WTC11 (cell line): Measurements from ENCODE around the gene FAM111B. TPM values are rescaled to one million over a fixed set of nuclear protein-coding genes. Genes with fewer than 3 reads are reported as not detected.

Source experiments
- ATAC-seq: fragments of 200-7000 bp; cut with Tn5 transposase; 2 replicates; pipeline ENCODE4 v1.10.0; 2021; ENCODE audit warnings: mild to moderate bottlenecking, moderate library complexity
- CTCF ChIA-PET: fragments of 300-600 bp; sonication (Branson Sonifier 250); formaldehyde crosslinking; loops from one replicate; lab custom pipeline; 2021; ENCODE audit warnings: antibody characterized with exemption; lab: Charles Lee
- POLR2A ChIA-PET: fragments of 350-600 bp; sonication (Branson Sonifier 250); formaldehyde crosslinking; loops from one replicate; lab custom pipeline; 2021; ENCODE audit warnings: antibody characterized with exemption; lab: Charles Lee
- DNase-seq: peaks from one replicate; pipeline ENCODE4 v3.0.0; 2021; ENCODE audit warnings: low spot score
- H3K27ac Mint-ChIP-seq: 2 replicates; pipeline ENCODE4 v1.8.0; 2021; ENCODE audit warnings: mixed read lengths
- H3K27me3 Mint-ChIP-seq: 2 replicates; pipeline ENCODE4 v1.8.0; 2021; ENCODE audit warnings: low read depth, mild to moderate bottlenecking, moderate library complexity, mixed read lengths
- H3K36me3 Mint-ChIP-seq: 2 replicates; pipeline ENCODE4 v1.8.0; 2021; ENCODE audit warnings: mixed read lengths
- H3K4me1 Mint-ChIP-seq: 2 replicates; pipeline ENCODE4 v1.8.0; 2022; ENCODE audit warnings: mixed read lengths
- H3K4me3 Mint-ChIP-seq: 2 replicates; pipeline ENCODE4 v1.8.0; 2021; ENCODE audit warnings: mild to moderate bottlenecking, moderate library complexity, mixed read lengths
- H3K9me3 Mint-ChIP-seq: 2 replicates; pipeline ENCODE4 v1.8.0; 2021; ENCODE audit warnings: mixed read lengths
- FOXJ3 ChIP-seq: sonication (generic); formaldehyde crosslinking; IDR thresholded peaks from 2 replicates; pipeline ENCODE4 v1.9.0; 2021; ENCODE audit warnings: missing genetic modification reagents, mild to moderate bottlenecking, borderline replicate concordance
- GRHL2 ChIP-seq: fragments of 250-450 bp; sonication (Bioruptor Pico); IDR thresholded peaks from 2 replicates; pipeline ENCODE4 v1.8.0; 2022; ENCODE audit warnings: mild to moderate bottlenecking, moderate library complexity; ENCODE audit not compliant: insufficient replicate concordance, severe bottlenecking
- GTF2I ChIP-seq: fragments of 250-450 bp; sonication (Bioruptor Pico); conservative IDR thresholded peaks from 2 replicates; pipeline ENCODE4 v1.4.0; 2021; ENCODE audit warnings: mild to moderate bottlenecking
- NR2C2 ChIP-seq: sonication (generic); formaldehyde crosslinking; IDR thresholded peaks from 2 replicates; pipeline ENCODE4 v1.8.0; 2022; ENCODE audit warnings: mild to moderate bottlenecking, missing genetic modification reagents
- SOX15 ChIP-seq: fragments of 250-450 bp; sonication (Bioruptor Pico); IDR thresholded peaks from 2 replicates; pipeline ENCODE4 v1.9.0; 2021; ENCODE audit warnings: mild to moderate bottlenecking
- ZNF219 ChIP-seq: sonication (generic); formaldehyde crosslinking; IDR thresholded peaks from 2 replicates; pipeline ENCODE4 v1.8.0; 2023; ENCODE audit warnings: missing genetic modification reagents, mild to moderate bottlenecking, borderline replicate concordance
- ZNF396 ChIP-seq: fragments of 250-450 bp; sonication (Bioruptor Pico); IDR thresholded peaks from 2 replicates; pipeline ENCODE4 v1.8.0; 2021; ENCODE audit warnings: mild to moderate bottlenecking, moderate library complexity, borderline replicate concordance
- ZNF416 ChIP-seq: fragments of 250-450 bp; sonication (Bioruptor Pico); IDR thresholded peaks from 2 replicates; pipeline ENCODE4 v1.9.0; 2021; ENCODE audit warnings: mild to moderate bottlenecking, inconsistent platforms
- ZNF671 ChIP-seq: fragments of 250-450 bp; sonication (Bioruptor Pico); IDR thresholded peaks from 2 replicates; pipeline ENCODE4 v1.8.0; 2021; ENCODE audit warnings: mild to moderate bottlenecking
- total RNA-seq: library from RNA; stranded (reverse); gene quantifications from 3 replicates; pipeline ENCODE4 v1.2.3, GENCODE V29; 2021
- TF ChIP-seq, protein P1 (sequence below): fragments of 250-450 bp; sonication (Bioruptor Pico); IDR thresholded peaks from 2 replicates; pipeline ENCODE4 v1.9.0; 2021; ENCODE audit warnings: mild to moderate bottlenecking
- TF ChIP-seq, protein P2 (sequence below): sonication (generic); formaldehyde crosslinking; IDR thresholded peaks from 2 replicates; pipeline ENCODE4 v1.8.0; 2022; ENCODE audit warnings: mild to moderate bottlenecking, missing genetic modification reagents
- TF ChIP-seq, protein P3 (sequence below): fragments of 250-450 bp; sonication (Bioruptor Pico); IDR thresholded peaks from 2 replicates; pipeline ENCODE4 v1.9.0; 2021; ENCODE audit warnings: mild to moderate bottlenecking
- TF ChIP-seq, protein P4 (sequence below): sonication (generic); formaldehyde crosslinking; IDR thresholded peaks from 2 replicates; pipeline ENCODE4 v1.8.1; 2023; ENCODE audit warnings: mild to moderate bottlenecking, missing genetic modification reagents, borderline replicate concordance
- TF ChIP-seq, protein P5 (sequence below): sonication (generic); formaldehyde crosslinking; IDR thresholded peaks from 2 replicates; pipeline ENCODE4 v1.8.1; 2022; ENCODE audit warnings: mild to moderate bottlenecking, moderate library complexity, missing genetic modification reagents
- TF ChIP-seq, protein P6 (sequence below): fragments of 250-450 bp; sonication (Bioruptor Pico); IDR thresholded peaks from 2 replicates; pipeline ENCODE4 v2.1.2; 2022; ENCODE audit warnings: mild to moderate bottlenecking, moderate library complexity
- TF ChIP-seq, protein P7 (sequence below): sonication (generic); formaldehyde crosslinking; conservative IDR thresholded peaks from 2 replicates; pipeline ENCODE4 v1.8.1; 2023; ENCODE audit warnings: mild to moderate bottlenecking, low read depth, missing genetic modification reagents, moderate library complexity
- TF ChIP-seq, protein P8 (sequence below): sonication (generic); formaldehyde crosslinking; conservative IDR thresholded peaks from 2 replicates; pipeline ENCODE4 v1.8.1; 2022; ENCODE audit warnings: mild to moderate bottlenecking, missing genetic modification reagents
- TF ChIP-seq, protein P9 (sequence below): sonication (generic); formaldehyde crosslinking; IDR thresholded peaks from 2 replicates; pipeline ENCODE4 v1.8.0; 2023; ENCODE audit warnings: missing genetic modification reagents, mild to moderate bottlenecking, borderline replicate concordance

Gene FAM111B
- total RNA-seq, 1 experiment from 2014 or later, result 25.5 TPM

DNA sequence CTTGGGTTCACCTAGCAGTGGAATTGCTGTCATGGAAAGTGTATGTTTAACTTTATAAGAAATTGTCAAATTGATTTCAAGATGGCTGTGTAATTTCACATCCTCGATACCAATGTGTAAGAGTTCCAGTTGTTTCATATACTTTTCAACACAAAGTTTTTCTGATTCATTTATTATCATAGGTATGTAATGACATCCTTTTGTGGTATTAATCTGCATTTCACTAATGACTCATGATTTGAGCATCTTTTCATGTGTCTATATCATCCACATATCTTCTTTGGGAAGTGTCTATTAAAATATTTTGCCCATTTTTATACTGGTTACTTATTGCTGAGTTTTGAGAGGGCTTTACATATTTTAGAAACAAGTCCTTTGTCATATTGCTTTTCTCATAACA is 38.0 kb upstream of the FAM111B start:
- H3K27me3 Mint-ChIP-seq, result peaks cover 19% of the 10 kb centered on the region
- H3K9me3 Mint-ChIP-seq, result peaks cover 7% of the 10 kb centered on the region
- CTCF ChIA-PET, result interaction anchor here (2.1 kb wide), 1 partner anchor 11 kb away, joined by 28 read pairs; no protein-coding TSS in a partner anchor
- H3K4me1 Mint-ChIP-seq, result peaks cover 2% of the 10 kb centered on the region; the same call in 1 of the 2 replicates
- no peaks in the 10 kb centered on the region for H3K36me3 Mint-ChIP-seq
- DNase-seq (no peak), ATAC-seq (no peak)
- POLR2A ChIA-PET, result no interaction called here
- no peak overlapping the region for H3K27ac Mint-ChIP-seq
- H3K4me3 Mint-ChIP-seq, result no peak overlapping the region
- TF ChIP-seq, protein P1, sequence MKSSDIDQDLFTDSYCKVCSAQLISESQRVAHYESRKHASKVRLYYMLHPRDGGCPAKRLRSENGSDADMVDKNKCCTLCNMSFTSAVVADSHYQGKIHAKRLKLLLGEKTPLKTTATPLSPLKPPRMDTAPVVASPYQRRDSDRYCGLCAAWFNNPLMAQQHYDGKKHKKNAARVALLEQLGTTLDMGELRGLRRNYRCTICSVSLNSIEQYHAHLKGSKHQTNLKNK (CRISPR knock-in tag), result no peak
- TF ChIP-seq ZNF219 (CRISPR knock-in tag) (no peak), NR2C2 (CRISPR knock-in tag) (no peak), GRHL2 (CRISPR knock-in tag) (no peak), ZNF396 (no peak), ZNF416 (CRISPR knock-in tag) (no peak), SOX15 (no peak), ZNF671 (no peak), GTF2I (CRISPR knock-in tag) (no peak), FOXJ3 (CRISPR knock-in tag) (no peak)
- TF ChIP-seq, protein P2, sequence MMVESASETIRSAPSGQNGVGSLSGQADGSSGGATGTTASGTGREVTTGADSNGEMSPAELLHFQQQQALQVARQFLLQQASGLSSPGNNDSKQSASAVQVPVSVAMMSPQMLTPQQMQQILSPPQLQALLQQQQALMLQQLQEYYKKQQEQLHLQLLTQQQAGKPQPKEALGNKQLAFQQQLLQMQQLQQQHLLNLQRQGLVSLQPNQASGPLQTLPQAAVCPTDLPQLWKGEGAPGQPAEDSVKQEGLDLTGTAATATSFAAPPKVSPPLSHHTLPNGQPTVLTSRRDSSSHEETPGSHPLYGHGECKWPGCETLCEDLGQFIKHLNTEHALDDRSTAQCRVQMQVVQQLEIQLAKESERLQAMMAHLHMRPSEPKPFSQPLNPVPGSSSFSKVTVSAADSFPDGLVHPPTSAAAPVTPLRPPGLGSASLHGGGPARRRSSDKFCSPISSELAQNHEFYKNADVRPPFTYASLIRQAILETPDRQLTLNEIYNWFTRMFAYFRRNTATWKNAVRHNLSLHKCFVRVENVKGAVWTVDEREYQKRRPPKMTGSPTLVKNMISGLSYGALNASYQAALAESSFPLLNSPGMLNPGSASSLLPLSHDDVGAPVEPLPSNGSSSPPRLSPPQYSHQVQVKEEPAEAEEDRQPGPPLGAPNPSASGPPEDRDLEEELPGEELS, result no peak
- TF ChIP-seq, protein P3, sequence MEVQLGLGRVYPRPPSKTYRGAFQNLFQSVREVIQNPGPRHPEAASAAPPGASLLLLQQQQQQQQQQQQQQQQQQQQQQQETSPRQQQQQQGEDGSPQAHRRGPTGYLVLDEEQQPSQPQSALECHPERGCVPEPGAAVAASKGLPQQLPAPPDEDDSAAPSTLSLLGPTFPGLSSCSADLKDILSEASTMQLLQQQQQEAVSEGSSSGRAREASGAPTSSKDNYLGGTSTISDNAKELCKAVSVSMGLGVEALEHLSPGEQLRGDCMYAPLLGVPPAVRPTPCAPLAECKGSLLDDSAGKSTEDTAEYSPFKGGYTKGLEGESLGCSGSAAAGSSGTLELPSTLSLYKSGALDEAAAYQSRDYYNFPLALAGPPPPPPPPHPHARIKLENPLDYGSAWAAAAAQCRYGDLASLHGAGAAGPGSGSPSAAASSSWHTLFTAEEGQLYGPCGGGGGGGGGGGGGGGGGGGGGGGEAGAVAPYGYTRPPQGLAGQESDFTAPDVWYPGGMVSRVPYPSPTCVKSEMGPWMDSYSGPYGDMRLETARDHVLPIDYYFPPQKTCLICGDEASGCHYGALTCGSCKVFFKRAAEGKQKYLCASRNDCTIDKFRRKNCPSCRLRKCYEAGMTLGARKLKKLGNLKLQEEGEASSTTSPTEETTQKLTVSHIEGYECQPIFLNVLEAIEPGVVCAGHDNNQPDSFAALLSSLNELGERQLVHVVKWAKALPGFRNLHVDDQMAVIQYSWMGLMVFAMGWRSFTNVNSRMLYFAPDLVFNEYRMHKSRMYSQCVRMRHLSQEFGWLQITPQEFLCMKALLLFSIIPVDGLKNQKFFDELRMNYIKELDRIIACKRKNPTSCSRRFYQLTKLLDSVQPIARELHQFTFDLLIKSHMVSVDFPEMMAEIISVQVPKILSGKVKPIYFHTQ (CRISPR knock-in tag), result no peak
- TF ChIP-seq, protein P4, sequence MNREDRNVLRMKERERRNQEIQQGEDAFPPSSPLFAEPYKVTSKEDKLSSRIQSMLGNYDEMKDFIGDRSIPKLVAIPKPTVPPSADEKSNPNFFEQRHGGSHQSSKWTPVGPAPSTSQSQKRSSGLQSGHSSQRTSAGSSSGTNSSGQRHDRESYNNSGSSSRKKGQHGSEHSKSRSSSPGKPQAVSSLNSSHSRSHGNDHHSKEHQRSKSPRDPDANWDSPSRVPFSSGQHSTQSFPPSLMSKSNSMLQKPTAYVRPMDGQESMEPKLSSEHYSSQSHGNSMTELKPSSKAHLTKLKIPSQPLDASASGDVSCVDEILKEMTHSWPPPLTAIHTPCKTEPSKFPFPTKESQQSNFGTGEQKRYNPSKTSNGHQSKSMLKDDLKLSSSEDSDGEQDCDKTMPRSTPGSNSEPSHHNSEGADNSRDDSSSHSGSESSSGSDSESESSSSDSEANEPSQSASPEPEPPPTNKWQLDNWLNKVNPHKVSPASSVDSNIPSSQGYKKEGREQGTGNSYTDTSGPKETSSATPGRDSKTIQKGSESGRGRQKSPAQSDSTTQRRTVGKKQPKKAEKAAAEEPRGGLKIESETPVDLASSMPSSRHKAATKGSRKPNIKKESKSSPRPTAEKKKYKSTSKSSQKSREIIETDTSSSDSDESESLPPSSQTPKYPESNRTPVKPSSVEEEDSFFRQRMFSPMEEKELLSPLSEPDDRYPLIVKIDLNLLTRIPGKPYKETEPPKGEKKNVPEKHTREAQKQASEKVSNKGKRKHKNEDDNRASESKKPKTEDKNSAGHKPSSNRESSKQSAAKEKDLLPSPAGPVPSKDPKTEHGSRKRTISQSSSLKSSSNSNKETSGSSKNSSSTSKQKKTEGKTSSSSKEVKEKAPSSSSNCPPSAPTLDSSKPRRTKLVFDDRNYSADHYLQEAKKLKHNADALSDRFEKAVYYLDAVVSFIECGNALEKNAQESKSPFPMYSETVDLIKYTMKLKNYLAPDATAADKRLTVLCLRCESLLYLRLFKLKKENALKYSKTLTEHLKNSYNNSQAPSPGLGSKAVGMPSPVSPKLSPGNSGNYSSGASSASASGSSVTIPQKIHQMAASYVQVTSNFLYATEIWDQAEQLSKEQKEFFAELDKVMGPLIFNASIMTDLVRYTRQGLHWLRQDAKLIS (CRISPR knock-in tag), result no peak
- TF ChIP-seq, protein P5, sequence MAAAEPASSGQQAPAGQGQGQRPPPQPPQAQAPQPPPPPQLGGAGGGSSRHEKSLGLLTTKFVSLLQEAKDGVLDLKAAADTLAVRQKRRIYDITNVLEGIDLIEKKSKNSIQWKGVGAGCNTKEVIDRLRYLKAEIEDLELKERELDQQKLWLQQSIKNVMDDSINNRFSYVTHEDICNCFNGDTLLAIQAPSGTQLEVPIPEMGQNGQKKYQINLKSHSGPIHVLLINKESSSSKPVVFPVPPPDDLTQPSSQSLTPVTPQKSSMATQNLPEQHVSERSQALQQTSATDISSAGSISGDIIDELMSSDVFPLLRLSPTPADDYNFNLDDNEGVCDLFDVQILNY, result no peak
- TF ChIP-seq, protein P6, sequence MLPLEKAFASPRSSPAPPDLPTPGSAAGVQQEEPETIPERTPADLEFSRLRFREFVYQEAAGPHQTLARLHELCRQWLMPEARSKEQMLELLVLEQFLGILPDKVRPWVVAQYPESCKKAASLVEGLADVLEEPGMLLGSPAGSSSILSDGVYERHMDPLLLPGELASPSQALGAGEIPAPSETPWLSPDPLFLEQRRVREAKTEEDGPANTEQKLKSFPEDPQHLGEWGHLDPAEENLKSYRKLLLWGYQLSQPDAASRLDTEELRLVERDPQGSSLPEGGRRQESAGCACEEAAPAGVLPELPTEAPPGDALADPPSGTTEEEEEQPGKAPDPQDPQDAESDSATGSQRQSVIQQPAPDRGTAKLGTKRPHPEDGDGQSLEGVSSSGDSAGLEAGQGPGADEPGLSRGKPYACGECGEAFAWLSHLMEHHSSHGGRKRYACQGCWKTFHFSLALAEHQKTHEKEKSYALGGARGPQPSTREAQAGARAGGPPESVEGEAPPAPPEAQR (CRISPR knock-in tag), result no peak
- TF ChIP-seq, protein P7, sequence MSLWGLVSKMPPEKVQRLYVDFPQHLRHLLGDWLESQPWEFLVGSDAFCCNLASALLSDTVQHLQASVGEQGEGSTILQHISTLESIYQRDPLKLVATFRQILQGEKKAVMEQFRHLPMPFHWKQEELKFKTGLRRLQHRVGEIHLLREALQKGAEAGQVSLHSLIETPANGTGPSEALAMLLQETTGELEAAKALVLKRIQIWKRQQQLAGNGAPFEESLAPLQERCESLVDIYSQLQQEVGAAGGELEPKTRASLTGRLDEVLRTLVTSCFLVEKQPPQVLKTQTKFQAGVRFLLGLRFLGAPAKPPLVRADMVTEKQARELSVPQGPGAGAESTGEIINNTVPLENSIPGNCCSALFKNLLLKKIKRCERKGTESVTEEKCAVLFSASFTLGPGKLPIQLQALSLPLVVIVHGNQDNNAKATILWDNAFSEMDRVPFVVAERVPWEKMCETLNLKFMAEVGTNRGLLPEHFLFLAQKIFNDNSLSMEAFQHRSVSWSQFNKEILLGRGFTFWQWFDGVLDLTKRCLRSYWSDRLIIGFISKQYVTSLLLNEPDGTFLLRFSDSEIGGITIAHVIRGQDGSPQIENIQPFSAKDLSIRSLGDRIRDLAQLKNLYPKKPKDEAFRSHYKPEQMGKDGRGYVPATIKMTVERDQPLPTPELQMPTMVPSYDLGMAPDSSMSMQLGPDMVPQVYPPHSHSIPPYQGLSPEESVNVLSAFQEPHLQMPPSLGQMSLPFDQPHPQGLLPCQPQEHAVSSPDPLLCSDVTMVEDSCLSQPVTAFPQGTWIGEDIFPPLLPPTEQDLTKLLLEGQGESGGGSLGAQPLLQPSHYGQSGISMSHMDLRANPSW (CRISPR knock-in tag), result no peak
- TF ChIP-seq, protein P8, sequence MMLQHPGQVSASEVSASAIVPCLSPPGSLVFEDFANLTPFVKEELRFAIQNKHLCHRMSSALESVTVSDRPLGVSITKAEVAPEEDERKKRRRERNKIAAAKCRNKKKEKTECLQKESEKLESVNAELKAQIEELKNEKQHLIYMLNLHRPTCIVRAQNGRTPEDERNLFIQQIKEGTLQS, result no peak
- TF ChIP-seq, protein P9, sequence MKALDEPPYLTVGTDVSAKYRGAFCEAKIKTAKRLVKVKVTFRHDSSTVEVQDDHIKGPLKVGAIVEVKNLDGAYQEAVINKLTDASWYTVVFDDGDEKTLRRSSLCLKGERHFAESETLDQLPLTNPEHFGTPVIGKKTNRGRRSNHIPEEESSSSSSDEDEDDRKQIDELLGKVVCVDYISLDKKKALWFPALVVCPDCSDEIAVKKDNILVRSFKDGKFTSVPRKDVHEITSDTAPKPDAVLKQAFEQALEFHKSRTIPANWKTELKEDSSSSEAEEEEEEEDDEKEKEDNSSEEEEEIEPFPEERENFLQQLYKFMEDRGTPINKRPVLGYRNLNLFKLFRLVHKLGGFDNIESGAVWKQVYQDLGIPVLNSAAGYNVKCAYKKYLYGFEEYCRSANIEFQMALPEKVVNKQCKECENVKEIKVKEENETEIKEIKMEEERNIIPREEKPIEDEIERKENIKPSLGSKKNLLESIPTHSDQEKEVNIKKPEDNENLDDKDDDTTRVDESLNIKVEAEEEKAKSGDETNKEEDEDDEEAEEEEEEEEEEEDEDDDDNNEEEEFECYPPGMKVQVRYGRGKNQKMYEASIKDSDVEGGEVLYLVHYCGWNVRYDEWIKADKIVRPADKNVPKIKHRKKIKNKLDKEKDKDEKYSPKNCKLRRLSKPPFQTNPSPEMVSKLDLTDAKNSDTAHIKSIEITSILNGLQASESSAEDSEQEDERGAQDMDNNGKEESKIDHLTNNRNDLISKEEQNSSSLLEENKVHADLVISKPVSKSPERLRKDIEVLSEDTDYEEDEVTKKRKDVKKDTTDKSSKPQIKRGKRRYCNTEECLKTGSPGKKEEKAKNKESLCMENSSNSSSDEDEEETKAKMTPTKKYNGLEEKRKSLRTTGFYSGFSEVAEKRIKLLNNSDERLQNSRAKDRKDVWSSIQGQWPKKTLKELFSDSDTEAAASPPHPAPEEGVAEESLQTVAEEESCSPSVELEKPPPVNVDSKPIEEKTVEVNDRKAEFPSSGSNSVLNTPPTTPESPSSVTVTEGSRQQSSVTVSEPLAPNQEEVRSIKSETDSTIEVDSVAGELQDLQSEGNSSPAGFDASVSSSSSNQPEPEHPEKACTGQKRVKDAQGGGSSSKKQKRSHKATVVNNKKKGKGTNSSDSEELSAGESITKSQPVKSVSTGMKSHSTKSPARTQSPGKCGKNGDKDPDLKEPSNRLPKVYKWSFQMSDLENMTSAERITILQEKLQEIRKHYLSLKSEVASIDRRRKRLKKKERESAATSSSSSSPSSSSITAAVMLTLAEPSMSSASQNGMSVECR (CRISPR knock-in tag), result no peak
